IPS DF 19.7 (cell line): ENCODE measurements around the gene NFIC.
"Not testable (repeated sequence)": the region's sequence is repeated elsewhere in the genome, so short reads cannot be mapped to it uniquely, and the experiment has no call there.

Experiments used
- DNase-seq: peaks from one replicate; pipeline ENCODE4 v3.0.0-alpha.2; 2013; ENCODE audit warnings: low read depth, low spot score

The NFIC gene

GRCh38 chr19:3398114-3398899, 31.9 kb downstream of the NFIC start:
- DNase-seq = no peak

- DNase-seq = no peak
Measured at GRCh38 chr19:3398900-3399278, 32.5 kb downstream of the NFIC start.

GRCh38 chr19:3399311-3399710, 32.9 kb downstream of the NFIC start:
- not testable (repeated sequence) for DNase-seq

- DNase-seq = no peak
Measured at GRCh38 chr19:3401004-3401768, 34.8 kb downstream of the NFIC start.

- DNase-seq = no peak
Measured at GRCh38 chr19:3402631-3403443, 36.5 kb downstream of the NFIC start.

- DNase-seq = no peak
Measured at GRCh38 chr19:3403489-3404323, 37.3 kb downstream of the NFIC start.

GRCh38 chr19:3404324-3405260, 38.2 kb downstream of the NFIC start:
- no peak for DNase-seq

- DNase-seq = no peak
Measured at GRCh38 chr19:3405261-3405653, 38.9 kb downstream of the NFIC start.

- DNase-seq = no peak
Measured at GRCh38 chr19:3406571-3407111, 40.3 kb downstream of the NFIC start.

GRCh38 chr19:3407556-3408516, 41.5 kb downstream of the NFIC start:
- no peak for DNase-seq

- no peak for DNase-seq
Measured at GRCh38 chr19:3408996-3409345, 42.6 kb downstream of the NFIC start.

GRCh38 chr19:3409346-3410064, 43.1 kb downstream of the NFIC start:
- DNase-seq = no peak

GRCh38 chr19:3411636-3412035, 45.3 kb downstream of the NFIC start:
- DNase-seq = no peak

- DNase-seq = no peak
Measured at GRCh38 chr19:3412066-3412465, 45.7 kb downstream of the NFIC start.

- no peak for DNase-seq
Measured at GRCh38 chr19:3413796-3414327, 47.5 kb downstream of the NFIC start.

- DNase-seq = no peak
Measured at GRCh38 chr19:3415695-3416094, 49.3 kb downstream of the NFIC start.

- no peak for DNase-seq
Measured at GRCh38 chr19:3420244-3420755, 53.9 kb downstream of the NFIC start.
